Glutamatergic neuron (in vitro differentiated cells): ENCODE measurements around the gene RAD9B. TPM values are rescaled to one million over a fixed set of nuclear protein-coding genes. Genes with fewer than 3 reads are reported as not detected.

Source experiments
- DNase-seq: peaks from one replicate; pipeline ENCODE4 v3.0.0; 2022
- H3K27ac Mint-ChIP-seq: one replicate; pipeline ENCODE4 v1.8.0; 2020; ENCODE audit warnings: mild to moderate bottlenecking, mixed read lengths, inconsistent platforms; ENCODE audit not compliant: unreplicated experiment
- H3K27me3 Mint-ChIP-seq: one replicate; pipeline ENCODE4 v1.8.0; 2020; ENCODE audit warnings: mild to moderate bottlenecking, moderate library complexity, mixed read lengths, inconsistent platforms; ENCODE audit not compliant: unreplicated experiment
- H3K36me3 Mint-ChIP-seq: one replicate; pipeline ENCODE4 v1.8.0; 2020; ENCODE audit warnings: mild to moderate bottlenecking, mixed read lengths, inconsistent platforms; ENCODE audit not compliant: unreplicated experiment
- H3K4me1 Mint-ChIP-seq: one replicate; pipeline ENCODE4 v1.8.0; 2020; ENCODE audit warnings: mild to moderate bottlenecking, low read depth, mixed read lengths, inconsistent platforms; ENCODE audit not compliant: unreplicated experiment
- H3K4me3 Mint-ChIP-seq: one replicate; pipeline ENCODE4 v1.8.0; 2020; ENCODE audit warnings: mild to moderate bottlenecking, mixed read lengths, inconsistent platforms; ENCODE audit not compliant: unreplicated experiment
- H3K9me3 Mint-ChIP-seq: one replicate; pipeline ENCODE4 v1.8.0; 2020; ENCODE audit warnings: mild to moderate bottlenecking, moderate library complexity, mixed read lengths, inconsistent platforms; ENCODE audit not compliant: unreplicated experiment
- total RNA-seq: library from RNA; stranded (reverse); fragmentation: NEBNext Ultra II Directional; extraction: Animal tissue kit (Norgen Biotek cat#: 25700); gene quantifications from one replicate; pipeline ENCODE4 v1.2.1, GENCODE V29; 2021; ENCODE audit not compliant: unreplicated experiment
- TF ChIP-seq, protein P1 (sequence below): fragments of 200-600 bp; sonication (generic); IDR thresholded peaks from one replicate; pipeline ENCODE4 v1.5.0; 2021; ENCODE audit not compliant: partially characterized antibody, unreplicated experiment

RAD9B gene
- total RNA-seq, 1 donor from 2014 or later = 0.49 TPM

DNA sequence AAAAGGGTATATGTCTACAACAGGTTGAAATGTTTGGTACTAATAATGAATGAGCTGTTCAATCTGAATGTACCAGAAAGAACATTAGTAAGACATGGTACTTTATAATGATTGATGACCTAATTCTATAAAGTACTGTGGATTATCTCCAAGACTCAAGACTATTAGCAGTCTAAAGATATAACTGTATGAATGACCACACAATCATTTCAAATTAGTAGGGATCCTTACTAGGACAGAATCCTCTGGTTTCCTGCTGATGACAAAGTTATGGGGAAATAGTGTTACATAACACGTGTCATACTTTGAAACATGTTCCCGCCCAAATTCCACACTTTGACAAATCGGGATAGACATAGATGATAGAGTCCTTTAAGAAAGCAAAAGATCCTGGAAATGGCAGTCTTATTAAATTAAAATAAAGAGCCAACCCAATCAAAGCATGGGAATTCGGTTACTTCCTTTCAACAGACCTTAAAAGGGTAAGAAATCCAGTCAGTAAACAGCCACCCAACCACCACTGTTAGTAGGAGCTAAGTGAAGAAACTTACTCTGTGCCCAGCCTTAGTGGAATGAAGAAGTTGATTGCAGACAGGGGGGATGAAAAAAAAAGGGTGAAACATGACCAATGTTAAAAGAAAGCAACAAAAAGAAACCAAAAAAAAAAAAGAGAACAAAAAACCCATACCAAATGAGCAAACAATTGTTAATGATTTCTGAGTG is 3.0 kb upstream of the RAD9B start:
- DNase-seq = no peak
- TF ChIP-seq, protein P1, sequence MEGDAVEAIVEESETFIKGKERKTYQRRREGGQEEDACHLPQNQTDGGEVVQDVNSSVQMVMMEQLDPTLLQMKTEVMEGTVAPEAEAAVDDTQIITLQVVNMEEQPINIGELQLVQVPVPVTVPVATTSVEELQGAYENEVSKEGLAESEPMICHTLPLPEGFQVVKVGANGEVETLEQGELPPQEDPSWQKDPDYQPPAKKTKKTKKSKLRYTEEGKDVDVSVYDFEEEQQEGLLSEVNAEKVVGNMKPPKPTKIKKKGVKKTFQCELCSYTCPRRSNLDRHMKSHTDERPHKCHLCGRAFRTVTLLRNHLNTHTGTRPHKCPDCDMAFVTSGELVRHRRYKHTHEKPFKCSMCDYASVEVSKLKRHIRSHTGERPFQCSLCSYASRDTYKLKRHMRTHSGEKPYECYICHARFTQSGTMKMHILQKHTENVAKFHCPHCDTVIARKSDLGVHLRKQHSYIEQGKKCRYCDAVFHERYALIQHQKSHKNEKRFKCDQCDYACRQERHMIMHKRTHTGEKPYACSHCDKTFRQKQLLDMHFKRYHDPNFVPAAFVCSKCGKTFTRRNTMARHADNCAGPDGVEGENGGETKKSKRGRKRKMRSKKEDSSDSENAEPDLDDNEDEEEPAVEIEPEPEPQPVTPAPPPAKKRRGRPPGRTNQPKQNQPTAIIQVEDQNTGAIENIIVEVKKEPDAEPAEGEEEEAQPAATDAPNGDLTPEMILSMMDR = no peak
- peak overlapping the region; percentile 4 for H3K4me3 Mint-ChIP-seq
- peaks cover 7% of the 10 kb centered on the region for H3K9me3 Mint-ChIP-seq
- H3K36me3 Mint-ChIP-seq = no peaks in the 10 kb centered on the region
- no peaks in the 10 kb centered on the region for H3K27me3 Mint-ChIP-seq
- no peak overlapping the region for H3K27ac Mint-ChIP-seq
- peaks cover 2% of the 10 kb centered on the region for H3K4me1 Mint-ChIP-seq

DNA sequence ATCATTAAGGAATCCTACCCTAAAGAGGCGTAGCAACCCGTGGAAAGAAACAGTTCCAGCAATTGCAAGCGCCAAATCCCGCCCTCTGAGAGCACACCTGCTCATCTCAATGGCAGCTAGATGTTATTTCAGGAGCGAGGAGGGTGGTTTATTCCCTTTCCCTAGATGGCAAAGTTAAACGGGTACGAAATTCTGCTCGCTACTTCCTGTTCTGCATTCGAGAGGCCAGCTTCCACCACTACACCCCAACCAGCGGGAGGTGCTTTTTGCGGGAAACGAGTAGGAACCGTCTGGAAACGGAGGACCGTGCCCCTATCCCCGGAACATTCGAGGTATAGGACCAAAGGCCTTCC is 756 bp upstream of the RAD9B start:
- Mint-ChIP-seq H3K36me3 (no peaks in the 10 kb centered on the region), H3K4me3 (peak overlapping the region; percentile 93), H3K27ac (peak overlapping the region; percentile 95), H3K4me1 (peaks cover 2% of the 10 kb centered on the region), H3K27me3 (no peaks in the 10 kb centered on the region), H3K9me3 (peaks cover 7% of the 10 kb centered on the region)
- TF ChIP-seq, protein P1 = no peak
- DNase-seq = no peak

DNA sequence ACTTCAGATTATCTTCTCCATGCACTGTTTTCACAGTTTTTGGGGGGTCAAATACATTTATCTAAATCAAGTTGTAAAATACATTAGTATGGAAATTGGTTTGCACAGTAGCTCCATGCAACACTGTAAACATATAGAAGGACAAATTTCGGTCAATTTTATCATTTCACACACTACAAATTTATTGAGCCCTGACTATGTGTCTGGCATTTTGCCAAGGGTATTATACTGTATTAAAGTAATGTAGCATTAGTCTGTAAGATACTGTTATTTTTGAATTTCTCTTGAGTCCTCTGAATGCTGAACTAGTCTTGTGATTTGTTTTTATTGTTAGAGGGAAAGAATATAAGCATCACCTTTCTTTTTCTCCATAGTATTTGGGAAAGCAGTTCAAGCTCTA is 1.3 kb downstream of the RAD9B start:
- DNase-seq = no peak
- H3K4me3 Mint-ChIP-seq = no peak overlapping the region
- TF ChIP-seq, protein P1 = no peak
- peaks cover 7% of the 10 kb centered on the region for H3K9me3 Mint-ChIP-seq
- H3K27ac Mint-ChIP-seq = no peak overlapping the region
- H3K27me3 Mint-ChIP-seq = no peaks in the 10 kb centered on the region
- H3K36me3 Mint-ChIP-seq = no peaks in the 10 kb centered on the region
- H3K4me1 Mint-ChIP-seq = peaks cover 2% of the 10 kb centered on the region

DNA sequence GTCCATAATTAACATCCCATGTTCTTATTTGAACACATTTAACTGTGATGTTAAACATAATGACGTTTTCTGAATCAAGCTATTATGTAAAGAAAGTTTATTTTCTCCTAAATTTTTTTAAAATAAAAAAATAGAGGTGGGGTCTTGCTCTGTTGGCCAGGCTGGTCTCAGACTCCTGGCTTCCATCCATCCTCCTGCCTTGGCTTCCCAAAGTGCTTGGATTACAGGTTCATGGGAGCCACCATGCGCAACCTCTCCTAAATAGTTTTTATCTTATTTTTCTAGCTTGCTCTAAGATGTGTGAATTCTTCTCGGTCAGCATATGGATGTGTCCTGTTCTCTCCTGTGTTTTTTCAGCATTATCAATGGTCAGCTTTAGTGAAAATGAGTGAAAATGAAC is 3.2 kb downstream of the RAD9B start:
- H3K27ac Mint-ChIP-seq = no peak overlapping the region
- no peaks in the 10 kb centered on the region for H3K36me3 Mint-ChIP-seq
- TF ChIP-seq, protein P1 = no peak
- no peak for DNase-seq
- peaks cover 7% of the 10 kb centered on the region for H3K9me3 Mint-ChIP-seq
- no peak overlapping the region for H3K4me3 Mint-ChIP-seq
- no peaks in the 10 kb centered on the region for H3K27me3 Mint-ChIP-seq
- H3K4me1 Mint-ChIP-seq = peaks cover 2% of the 10 kb centered on the region

DNA sequence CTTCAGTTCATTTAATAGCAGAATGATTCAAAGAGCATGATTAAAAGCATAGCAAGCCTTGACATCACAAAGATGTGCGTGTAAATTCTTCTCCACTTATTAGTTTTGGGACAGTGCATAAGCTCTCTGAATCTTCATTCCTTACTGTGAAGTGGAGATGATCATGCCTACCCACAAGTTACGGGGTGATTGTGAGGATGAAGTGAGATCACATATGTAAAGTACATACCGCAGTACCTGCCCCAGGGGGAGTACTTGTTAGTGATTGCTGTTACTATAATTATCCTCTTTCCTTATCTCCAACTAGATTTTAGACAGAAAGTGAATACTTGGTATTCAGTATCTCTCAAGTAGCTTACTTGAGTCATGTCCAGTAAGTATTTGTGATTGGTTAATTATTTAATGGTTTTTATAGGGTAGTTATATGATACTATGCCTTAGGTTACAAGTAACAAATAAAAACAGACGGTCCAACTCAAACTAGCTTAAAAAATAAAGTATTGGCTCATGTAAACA is 6.0 kb downstream of the RAD9B start:
- H3K27me3 Mint-ChIP-seq = no peaks in the 10 kb centered on the region

More for the DNA sequence above, 6.0 kb downstream of the RAD9B start:
- TF ChIP-seq, protein P1 = no peak
- H3K9me3 Mint-ChIP-seq = no peaks in the 10 kb centered on the region
- DNase-seq = no peak
- H3K36me3 Mint-ChIP-seq = no peaks in the 10 kb centered on the region
- no peaks in the 10 kb centered on the region for H3K4me1 Mint-ChIP-seq
- H3K27ac Mint-ChIP-seq = no peak overlapping the region
- H3K4me3 Mint-ChIP-seq = no peak overlapping the region
